DMS114 treated with DMSO at 0.1 percent for 48 hours (cell line): ENCODE results near the gene RBP2.

ENCODE experiments used
- DNase-seq: peaks from one replicate; lab custom pipeline; 2025; ENCODE audit not compliant: unreplicated experiment; lab: John Stamatoyannopoulos, UW

RBP2 gene

DNA sequence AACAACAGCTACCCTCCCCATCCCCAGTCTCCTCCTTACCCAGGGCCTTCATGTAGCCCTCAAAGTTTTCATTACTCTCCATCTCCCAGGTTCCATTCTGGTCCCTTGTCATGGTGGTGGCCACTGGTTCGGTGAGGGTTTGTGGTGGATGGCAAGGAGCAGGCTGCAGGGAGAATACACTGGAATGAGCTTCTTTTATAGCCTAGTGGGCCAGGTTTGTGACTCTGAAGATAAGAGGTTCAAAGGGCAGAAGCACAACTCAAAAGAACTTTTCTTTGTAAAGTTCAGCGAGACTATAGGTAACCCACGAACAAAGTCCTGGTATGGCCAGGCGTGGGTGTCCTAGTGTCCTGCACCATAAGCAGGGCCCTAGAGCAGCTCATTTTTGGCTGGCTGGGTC, at the start of gene RBP2:
TSS of gene RBP2 (minus strand) at position 169 of the 400 bp plus-strand sequence. CDS start at position 112, 57 bp downstream.
- no peak for DNase-seq

- no peak for DNase-seq
Measured at GRCh38 chr3:139524841-139525636, 48.7 kb upstream of the RBP2 start.

DNA sequence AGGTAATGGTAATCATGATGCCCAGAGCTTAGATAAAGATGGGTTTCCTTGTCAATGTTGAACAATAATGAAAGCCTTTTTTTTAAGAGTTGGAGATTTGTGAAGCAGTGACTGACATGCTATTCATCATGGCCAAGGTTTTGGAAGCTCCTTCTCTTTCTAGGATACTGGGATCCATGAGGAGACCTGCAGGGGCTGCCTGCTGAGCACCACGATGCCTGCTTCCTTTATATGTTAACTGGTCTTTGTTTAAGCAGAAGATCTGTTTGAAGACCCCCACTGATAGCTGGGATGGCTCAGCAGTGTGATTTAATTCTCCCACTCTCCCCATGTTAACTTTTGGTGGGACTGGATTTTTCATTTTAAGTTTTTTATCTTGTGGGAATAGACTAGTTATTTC, 47.4 kb upstream of the RBP2 start:
- no peak for DNase-seq

- DNase-seq: no peak
Measured at GRCh38 chr3:139523166-139523565, 46.9 kb upstream of the RBP2 start.

- no peak for DNase-seq
Measured at GRCh38 chr3:139522421-139522820, 46.1 kb upstream of the RBP2 start.

- no peak for DNase-seq
Measured at GRCh38 chr3:139521816-139522215, 45.5 kb upstream of the RBP2 start.

- no peak for DNase-seq
Measured at GRCh38 chr3:139521144-139521543, 44.8 kb upstream of the RBP2 start.

GRCh38 chr3:139519998-139520737, 43.9 kb upstream of the RBP2 start:
- no peak for DNase-seq

GRCh38 chr3:139518926-139519842, 42.9 kb upstream of the RBP2 start:
- no peak for DNase-seq

DNA sequence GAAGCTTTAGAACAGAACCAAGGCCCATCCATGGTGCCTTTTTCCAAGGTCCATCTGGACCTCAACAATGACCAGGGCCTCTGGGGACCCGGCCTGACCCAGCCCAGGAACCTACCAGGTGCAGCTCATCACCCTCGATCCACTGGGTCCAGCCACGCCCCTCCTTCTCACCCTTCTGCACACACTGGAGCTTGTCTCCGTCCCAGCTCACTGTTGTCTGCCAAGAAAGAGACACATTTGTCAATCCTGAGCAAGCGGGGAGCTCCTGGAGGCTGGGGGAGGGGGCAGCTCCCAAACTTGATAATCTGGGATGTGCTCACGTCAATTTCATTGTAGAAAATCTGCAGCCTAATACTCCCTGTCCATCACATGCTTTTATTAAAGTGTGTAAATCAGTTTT, 42.0 kb upstream of the RBP2 start:
- DNase-seq: no peak

- DNase-seq: no peak
Measured at GRCh38 chr3:139517321-139518065, 41.2 kb upstream of the RBP2 start.

GRCh38 chr3:139514741-139515140, 38.4 kb upstream of the RBP2 start:
- DNase-seq: no peak

- DNase-seq: no peak
Measured at GRCh38 chr3:139509631-139510030, 33.3 kb upstream of the RBP2 start.

- DNase-seq: no peak
Measured at GRCh38 chr3:139506766-139507165, 30.4 kb upstream of the RBP2 start.

DNA sequence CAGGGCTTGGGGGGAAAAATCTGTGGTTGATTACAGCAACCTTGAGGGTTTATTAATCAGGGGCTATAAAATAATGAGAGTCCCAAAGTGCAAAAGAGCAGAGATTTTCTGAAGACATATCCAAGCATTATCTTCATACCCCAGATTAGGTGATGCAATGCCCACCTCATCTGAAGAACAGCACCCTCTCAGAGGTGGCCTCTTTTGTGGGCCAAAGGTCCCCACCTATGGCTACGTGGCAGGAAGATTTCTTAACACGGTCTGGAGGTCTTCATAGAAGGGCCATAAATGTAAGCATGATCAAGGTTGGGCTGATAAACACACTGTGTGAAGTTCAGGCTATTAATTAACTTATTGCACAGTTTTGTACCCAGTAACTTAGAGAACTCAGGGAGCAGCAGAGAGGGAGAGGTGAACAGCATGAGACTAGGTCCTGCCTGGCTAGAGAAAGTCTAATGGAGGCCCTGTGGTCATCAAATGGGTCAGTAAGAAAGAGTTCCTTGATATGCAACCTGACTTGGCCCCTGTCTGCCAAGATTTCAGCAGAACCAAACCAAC, 29.6 kb upstream of the RBP2 start:
- no peak for DNase-seq

DNA sequence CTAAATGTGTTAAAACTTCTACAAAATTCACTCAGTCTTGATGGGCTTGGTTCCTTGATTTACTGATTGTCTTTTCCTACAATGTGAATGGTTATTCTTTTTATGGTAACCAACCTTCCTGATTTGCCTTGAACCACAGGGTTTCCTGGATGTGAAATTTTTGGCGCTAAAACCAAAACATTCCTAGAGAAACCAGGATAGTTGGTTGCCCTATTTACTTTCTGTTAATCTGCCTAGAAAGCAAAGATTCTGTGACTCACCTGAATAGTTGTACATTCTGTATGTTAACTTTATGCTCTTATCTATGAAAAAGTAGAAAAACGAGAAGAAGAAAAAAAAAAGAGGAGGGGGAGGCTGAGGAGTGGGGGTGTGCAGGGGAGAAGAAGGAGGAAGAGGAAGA, 23.2 kb upstream of the RBP2 start:
- DNase-seq: no peak

GRCh38 chr3:139493826-139494385, 17.6 kb upstream of the RBP2 start:
- DNase-seq: no peak

DNA sequence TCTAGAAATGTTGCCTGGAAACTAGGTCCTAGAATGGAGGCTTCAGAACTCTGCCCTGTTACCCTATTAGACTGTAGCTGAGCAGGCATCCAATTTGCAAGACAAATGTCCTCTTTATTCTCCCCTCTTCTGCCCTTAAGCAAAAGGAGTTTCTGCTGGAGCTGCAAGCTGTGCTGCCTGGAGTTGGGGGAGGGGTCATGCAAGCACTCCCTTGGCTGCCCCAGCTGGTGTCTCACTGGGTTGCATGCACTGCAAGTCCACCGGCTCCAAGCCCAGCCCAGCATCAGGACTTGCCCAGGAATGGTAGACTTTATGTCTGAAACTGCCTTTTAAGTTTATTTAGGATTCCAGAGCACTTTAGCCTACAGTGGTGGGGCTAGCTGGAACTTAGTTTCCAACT, 15.7 kb upstream of the RBP2 start:
- DNase-seq: no peak

DNA sequence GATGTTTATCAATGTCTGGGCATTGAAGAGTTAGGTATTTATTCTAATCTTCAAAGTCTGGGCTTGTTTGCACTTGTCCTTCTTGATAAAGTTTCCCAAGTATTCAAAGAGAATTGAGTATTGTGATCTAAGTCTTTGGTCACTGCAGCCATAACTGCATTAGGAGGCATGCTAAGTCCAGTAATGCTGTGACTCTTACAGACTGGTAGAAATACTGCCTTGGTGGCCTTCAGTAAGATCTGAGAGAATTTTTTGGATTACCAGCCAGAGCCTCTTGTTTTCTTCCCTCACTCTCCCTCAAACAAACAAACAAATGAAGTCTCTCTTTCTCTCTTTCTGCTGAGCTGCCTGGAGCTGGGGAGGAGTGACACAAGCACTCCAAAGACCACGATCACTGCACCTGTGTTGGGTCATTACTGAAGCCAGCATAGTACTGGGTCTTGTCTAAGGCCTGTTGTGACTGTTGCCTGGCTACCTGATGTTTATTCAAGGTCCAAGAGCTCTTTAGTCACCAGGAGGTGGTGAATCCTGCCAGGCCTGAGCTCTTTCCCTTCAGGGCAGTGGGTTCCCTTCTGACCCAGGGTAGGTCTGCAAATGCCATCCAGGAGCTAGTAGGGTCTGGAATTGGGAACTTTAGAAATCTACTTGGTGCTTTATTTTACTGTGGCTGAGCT, 14.8 kb upstream of the RBP2 start:
- DNase-seq: no peak

- DNase-seq: no peak
Measured at GRCh38 chr3:139482206-139482605, 5.9 kb upstream of the RBP2 start.
